Measurements from ENCODE around the gene RAP2A.

GRCh38 chr13:97506511-97506910 is 72.5 kb downstream of the RAP2A start:
- TF ChIP-seq, protein P1, sequence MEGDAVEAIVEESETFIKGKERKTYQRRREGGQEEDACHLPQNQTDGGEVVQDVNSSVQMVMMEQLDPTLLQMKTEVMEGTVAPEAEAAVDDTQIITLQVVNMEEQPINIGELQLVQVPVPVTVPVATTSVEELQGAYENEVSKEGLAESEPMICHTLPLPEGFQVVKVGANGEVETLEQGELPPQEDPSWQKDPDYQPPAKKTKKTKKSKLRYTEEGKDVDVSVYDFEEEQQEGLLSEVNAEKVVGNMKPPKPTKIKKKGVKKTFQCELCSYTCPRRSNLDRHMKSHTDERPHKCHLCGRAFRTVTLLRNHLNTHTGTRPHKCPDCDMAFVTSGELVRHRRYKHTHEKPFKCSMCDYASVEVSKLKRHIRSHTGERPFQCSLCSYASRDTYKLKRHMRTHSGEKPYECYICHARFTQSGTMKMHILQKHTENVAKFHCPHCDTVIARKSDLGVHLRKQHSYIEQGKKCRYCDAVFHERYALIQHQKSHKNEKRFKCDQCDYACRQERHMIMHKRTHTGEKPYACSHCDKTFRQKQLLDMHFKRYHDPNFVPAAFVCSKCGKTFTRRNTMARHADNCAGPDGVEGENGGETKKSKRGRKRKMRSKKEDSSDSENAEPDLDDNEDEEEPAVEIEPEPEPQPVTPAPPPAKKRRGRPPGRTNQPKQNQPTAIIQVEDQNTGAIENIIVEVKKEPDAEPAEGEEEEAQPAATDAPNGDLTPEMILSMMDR (conservative IDR thresholded peaks at IDR 0.05; ENCODE audit: low read length), result no peak
- TF ChIP-seq EZH2phosphoT487 (IDR thresholded peaks at IDR 0.05; ENCODE audit: borderline replicate concordance), result no peak
